HG02852 (cell line): ENCODE measurements around the gene PTPDC1.
"Not testable (repeated sequence)": the region's sequence is repeated elsewhere in the genome, so short reads cannot be mapped to it uniquely, and the experiment has no call there.

Experiments used
- ATAC-seq: cut with Tn5 transposase; IDR thresholded peaks from one replicate; pipeline ENCODE4 v1.9.1; 2021; ENCODE audit warnings: mild to moderate bottlenecking, moderate library complexity; ENCODE audit not compliant: unreplicated experiment

Gene PTPDC1

GRCh38 chr9:94086486-94087345, 2.5 kb downstream of the PTPDC1 start:
- no peak for ATAC-seq

- not testable (repeated sequence) for ATAC-seq
Observed at GRCh38 chr9:94094219-94095145, 10.2 kb downstream of the PTPDC1 start.

- no peak for ATAC-seq
Observed at GRCh38 chr9:94096819-94097577, 12.7 kb downstream of the PTPDC1 start.

- no peak for ATAC-seq
Observed at GRCh38 chr9:94097788-94098414, 13.6 kb downstream of the PTPDC1 start.

GRCh38 chr9:94100152-94100879, 16.1 kb downstream of the PTPDC1 start:
- ATAC-seq, result no peak

- ATAC-seq, result no peak
Observed at GRCh38 chr9:94101162-94101853, 17.0 kb downstream of the PTPDC1 start.

GRCh38 chr9:94108584-94108983, 24.3 kb downstream of the PTPDC1 start:
- ATAC-seq, result no peak

- no peak for ATAC-seq
Observed at GRCh38 chr9:94110821-94111252, 26.6 kb downstream of the PTPDC1 start.

- no peak for ATAC-seq
Observed at GRCh38 chr9:94111446-94111845, 27.2 kb downstream of the PTPDC1 start.

- no peak for ATAC-seq
Observed at GRCh38 chr9:94112716-94113465, 28.6 kb downstream of the PTPDC1 start.

GRCh38 chr9:94120088-94120487, 35.8 kb downstream of the PTPDC1 start:
- ATAC-seq, result not testable (repeated sequence)

- no peak for ATAC-seq
Observed at GRCh38 chr9:94120854-94121376, 36.7 kb downstream of the PTPDC1 start.

GRCh38 chr9:94126844-94127243, 42.6 kb downstream of the PTPDC1 start:
- no peak for ATAC-seq

GRCh38 chr9:94127806-94128205, 43.5 kb downstream of the PTPDC1 start:
- ATAC-seq, result no peak

GRCh38 chr9:94128580-94128979, 44.3 kb downstream of the PTPDC1 start:
- no peak for ATAC-seq

- ATAC-seq, result no peak
Observed at GRCh38 chr9:94134629-94135028, 50.4 kb downstream of the PTPDC1 start.

- no peak for ATAC-seq
Observed at GRCh38 chr9:94135222-94135621, 51.0 kb downstream of the PTPDC1 start.
